Endodermal cell (in vitro differentiated cells): Measurements from ENCODE around the gene SLC38A4. TPM values are rescaled to one million over a fixed set of nuclear protein-coding genes. Genes with fewer than 3 reads are reported as not detected.

Experiments
- DNase-seq: peaks from one replicate; pipeline ENCODE4 v3.0.0-alpha.2; 2017
- H3K27ac ChIP-seq: 2 replicates; pipeline ENCODE4 v1.5.1; 2013; ENCODE audit warnings: mild to moderate bottlenecking, low read depth, low read length, moderate library complexity
- H3K27me3 ChIP-seq: 2 replicates; pipeline ENCODE4 v1.6.1; 2013; ENCODE audit warnings: mild to moderate bottlenecking, low read length, moderate library complexity; ENCODE audit not compliant: insufficient read depth, control insufficient read depth, poor library complexity, severe bottlenecking
- H3K36me3 ChIP-seq: 2 replicates; pipeline ENCODE4 v1.7.0; 2013; ENCODE audit warnings: mild to moderate bottlenecking, low read length, moderate library complexity; ENCODE audit not compliant: control insufficient read depth, insufficient read depth
- H3K4me1 ChIP-seq: one replicate; pipeline ENCODE4 v1.7.0; 2013; ENCODE audit warnings: low read length; ENCODE audit not compliant: control insufficient read depth, insufficient read depth
- H3K4me3 ChIP-seq: 2 replicates; pipeline ENCODE4 v1.5.1; 2013; ENCODE audit warnings: mild to moderate bottlenecking, low read length, moderate library complexity
- H3K9ac ChIP-seq: 2 replicates; pipeline ENCODE4 v1.6.1; 2013; ENCODE audit warnings: mild to moderate bottlenecking, low read length, moderate library complexity; ENCODE audit not compliant: poor library complexity, severe bottlenecking; ENCODE audit errors: extremely low read depth
- H3K9me3 ChIP-seq: 2 replicates; pipeline ENCODE4 v1.6.1; 2013; ENCODE audit warnings: mild to moderate bottlenecking, low read length, moderate library complexity; ENCODE audit not compliant: control insufficient read depth
- H3K27ac Mint-ChIP-seq: 2 replicates; pipeline ENCODE4 v1.8.0; 2020; ENCODE audit warnings: mixed read lengths
- H3K27me3 Mint-ChIP-seq: 2 replicates; pipeline ENCODE4 v1.8.0; 2021; ENCODE audit warnings: mild to moderate bottlenecking, mixed read lengths; ENCODE audit not compliant: insufficient read depth
- H3K36me3 Mint-ChIP-seq: 2 replicates; pipeline ENCODE4 v1.8.0; 2020; ENCODE audit warnings: low read depth, mixed read lengths
- H3K4me1 Mint-ChIP-seq: 2 replicates; pipeline ENCODE4 v1.8.0; 2020; ENCODE audit warnings: mixed read lengths
- H3K4me3 Mint-ChIP-seq: 2 replicates; pipeline ENCODE4 v1.8.0; 2020; ENCODE audit warnings: mild to moderate bottlenecking, moderate library complexity, mixed read lengths
- H3K9me3 Mint-ChIP-seq: 2 replicates; pipeline ENCODE4 v1.8.0; 2020; ENCODE audit warnings: mild to moderate bottlenecking, mixed read lengths
- WGBS, 2 experiments: methylation state at CpG; one replicate each; pipeline versions ENCODE4 v1.1.5 to v1.1.7; 2013; ENCODE audit warnings: missing lambda C conversion rate in 2 of 2, mixed read lengths in 1 of 2; ENCODE audit not compliant: insufficient coverage in 1 of 2, insufficient read length in 1 of 2; 5-methylcytosine and 5-hydroxymethylcytosine counted together
- total RNA-seq, 2 donors: library from RNA; stranded (reverse); fragmentation: NEBNext Ultra II Directional in 1 of 2; extraction: Animal tissue kit (Norgen Biotek cat#: 25700) in 1 of 2; gene quantifications; 2 replicates in 1 of 2; 3 replicates in 1 of 2; pipeline ENCODE4 v1.2.1, GENCODE V29; 2021
- TF ChIP-seq, protein P1 (sequence below): fragments of 200-600 bp; sonication (generic); conservative IDR thresholded peaks from 2 replicates; pipeline ENCODE4 v1.5.0; 2021; ENCODE audit warnings: antibody characterized with exemption, mild to moderate bottlenecking

Gene SLC38A4
- total RNA-seq, 2 donors from 2014 or later, result 0.62 TPM; not detected in 1

DNA sequence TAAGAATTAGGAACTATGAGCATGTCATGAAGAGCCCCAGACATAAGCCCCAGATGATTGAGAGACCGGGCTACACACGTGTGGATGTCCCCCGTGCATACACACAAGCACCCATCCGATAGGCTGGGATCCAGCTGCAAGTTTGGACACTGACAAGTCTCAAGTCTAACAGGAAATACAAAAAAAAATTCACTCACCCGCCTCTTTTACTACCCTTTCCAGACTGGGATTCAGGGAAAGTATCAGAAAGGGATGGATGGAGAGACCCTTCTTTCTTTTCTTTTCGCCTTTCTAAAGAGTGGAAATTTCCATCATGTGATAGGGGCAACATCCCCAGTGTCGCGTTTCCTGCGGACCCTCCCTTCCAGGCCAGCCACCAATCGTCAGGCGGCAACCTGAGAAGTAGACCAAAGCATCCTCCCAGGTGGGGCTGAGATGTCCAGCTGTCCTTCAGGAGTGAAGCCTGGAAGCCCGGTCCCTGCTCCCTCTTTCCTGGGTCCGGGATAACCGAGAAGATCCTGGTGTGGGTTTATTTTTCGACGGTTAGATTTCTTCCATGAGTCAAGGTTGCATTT is 6.4 kb upstream of the SLC38A4 start:
- H3K4me1 ChIP-seq, result no peaks in the 10 kb centered on the region
- H3K27ac ChIP-seq, result no peak overlapping the region
- H3K36me3 Mint-ChIP-seq, result no peaks in the 10 kb centered on the region
- peak; percentile 83 for DNase-seq
- H3K9me3 ChIP-seq, result peaks cover 4% of the 10 kb centered on the region
- peaks cover 84% of the 10 kb centered on the region for H3K27me3 Mint-ChIP-seq
- 59 to 79% methylated on average over 8 to 16 of the region's 16 CpGs for WGBS, 2 experiments
- H3K4me3 ChIP-seq, result no peak overlapping the region
- H3K27me3 ChIP-seq, result peaks cover 82% of the 10 kb centered on the region
- peak overlapping the region; percentile 51 for H3K4me3 Mint-ChIP-seq
- peaks cover 12% of the 10 kb centered on the region for H3K4me1 Mint-ChIP-seq
- peaks cover 2% of the 10 kb centered on the region for H3K9me3 Mint-ChIP-seq
- H3K36me3 ChIP-seq, result no peaks in the 10 kb centered on the region
- H3K9ac ChIP-seq, result no peak overlapping the region
- no peak overlapping the region for H3K27ac Mint-ChIP-seq
- TF ChIP-seq, protein P1, sequence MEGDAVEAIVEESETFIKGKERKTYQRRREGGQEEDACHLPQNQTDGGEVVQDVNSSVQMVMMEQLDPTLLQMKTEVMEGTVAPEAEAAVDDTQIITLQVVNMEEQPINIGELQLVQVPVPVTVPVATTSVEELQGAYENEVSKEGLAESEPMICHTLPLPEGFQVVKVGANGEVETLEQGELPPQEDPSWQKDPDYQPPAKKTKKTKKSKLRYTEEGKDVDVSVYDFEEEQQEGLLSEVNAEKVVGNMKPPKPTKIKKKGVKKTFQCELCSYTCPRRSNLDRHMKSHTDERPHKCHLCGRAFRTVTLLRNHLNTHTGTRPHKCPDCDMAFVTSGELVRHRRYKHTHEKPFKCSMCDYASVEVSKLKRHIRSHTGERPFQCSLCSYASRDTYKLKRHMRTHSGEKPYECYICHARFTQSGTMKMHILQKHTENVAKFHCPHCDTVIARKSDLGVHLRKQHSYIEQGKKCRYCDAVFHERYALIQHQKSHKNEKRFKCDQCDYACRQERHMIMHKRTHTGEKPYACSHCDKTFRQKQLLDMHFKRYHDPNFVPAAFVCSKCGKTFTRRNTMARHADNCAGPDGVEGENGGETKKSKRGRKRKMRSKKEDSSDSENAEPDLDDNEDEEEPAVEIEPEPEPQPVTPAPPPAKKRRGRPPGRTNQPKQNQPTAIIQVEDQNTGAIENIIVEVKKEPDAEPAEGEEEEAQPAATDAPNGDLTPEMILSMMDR, result no peak

DNA sequence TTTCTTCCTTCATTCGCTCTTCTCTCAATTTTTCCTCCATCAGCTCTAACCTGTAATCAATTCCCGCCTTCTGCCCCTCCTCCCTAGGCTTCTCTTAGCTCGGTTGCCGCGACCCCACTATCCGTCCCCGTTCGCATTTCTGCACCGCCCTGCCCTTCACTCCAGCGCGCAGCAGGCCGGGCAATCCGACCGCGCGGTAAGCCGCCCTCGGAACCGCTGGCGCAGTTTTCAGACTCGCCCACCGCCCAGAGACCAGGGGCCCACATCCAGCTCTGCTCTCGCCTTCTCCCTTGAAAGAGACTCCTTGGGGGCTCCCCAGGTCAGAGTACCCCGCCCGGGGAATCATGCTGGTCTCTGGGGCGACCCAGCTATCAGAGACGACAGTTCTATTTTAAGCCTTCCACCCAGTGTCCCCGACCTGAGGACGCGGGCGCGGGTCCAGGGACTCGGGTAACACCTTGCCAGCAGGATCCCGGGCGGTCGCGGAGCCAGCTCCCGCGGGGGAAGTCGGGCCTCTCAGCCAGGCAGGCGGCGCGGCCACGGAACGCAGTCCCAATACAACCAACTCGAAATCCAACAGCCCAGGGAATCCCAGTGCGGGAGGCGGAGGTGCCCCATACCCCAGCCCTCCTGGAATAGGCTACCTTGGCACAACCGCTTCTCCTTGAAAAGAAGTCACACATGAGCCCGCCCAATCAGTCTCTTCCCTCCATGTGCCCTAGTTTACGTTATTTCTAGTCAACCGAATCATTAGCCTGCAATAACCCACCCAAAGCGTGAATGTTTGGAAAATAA is 5.7 kb upstream of the SLC38A4 start:
- Histone ChIP-seq H3K27ac (no peak overlapping the region), H3K4me1 (no peaks in the 10 kb centered on the region), H3K9ac (no peak overlapping the region), H3K9me3 (peaks cover 4% of the 10 kb centered on the region), H3K36me3 (no peaks in the 10 kb centered on the region), H3K27me3 (peaks cover 82% of the 10 kb centered on the region), H3K4me3 (peak overlapping the region; percentile 76)
- Mint-ChIP-seq H3K27me3 (peaks cover 85% of the 10 kb centered on the region), H3K4me1 (peaks cover 12% of the 10 kb centered on the region), H3K9me3 (peaks cover 2% of the 10 kb centered on the region), H3K4me3 (peak overlapping the region; percentile 51), H3K36me3 (no peaks in the 10 kb centered on the region), H3K27ac (no peak overlapping the region)
- 10 to 29% methylated on average over 14 to 53 of the region's 53 CpGs for WGBS, 2 experiments
- peak; percentile 83 for DNase-seq
- TF ChIP-seq, protein P1, result no peak

DNA sequence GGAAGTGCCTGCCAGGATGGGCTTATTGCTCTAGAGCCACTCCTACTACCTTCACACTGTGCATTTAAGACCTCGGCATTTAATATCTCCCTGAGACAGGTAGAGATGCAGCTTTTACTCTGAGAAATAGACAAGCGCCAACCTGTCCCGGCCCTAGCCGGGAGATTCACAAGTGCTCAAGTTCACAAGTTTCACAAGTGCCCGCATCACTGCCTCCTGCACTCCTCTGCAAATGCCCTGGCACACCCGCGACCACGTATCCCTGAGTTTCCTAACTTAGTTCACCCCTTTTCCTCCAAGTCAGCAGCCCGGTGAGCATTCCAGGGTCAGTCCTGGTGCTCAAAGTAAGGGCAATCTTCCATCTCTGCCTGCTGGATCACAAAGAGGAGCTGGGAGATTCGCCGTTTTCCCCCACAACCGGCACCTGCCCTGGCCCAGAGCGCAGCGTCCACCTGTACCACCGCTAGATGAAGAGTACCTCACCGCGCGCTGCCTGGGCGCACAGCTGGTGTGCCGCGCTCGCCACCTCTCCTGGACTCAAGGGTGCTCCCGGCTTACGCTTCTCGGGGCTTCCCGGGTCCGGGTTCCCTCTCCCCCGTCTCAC is 5.0 kb upstream of the SLC38A4 start:
- peaks cover 88% of the 10 kb centered on the region for H3K27me3 Mint-ChIP-seq
- no peaks in the 10 kb centered on the region for H3K36me3 Mint-ChIP-seq
- no peak overlapping the region for H3K27ac ChIP-seq
- peaks cover 14% of the 10 kb centered on the region for H3K4me1 Mint-ChIP-seq
- H3K9ac ChIP-seq, result no peak overlapping the region
- no peaks in the 10 kb centered on the region for H3K36me3 ChIP-seq
- peaks cover 4% of the 10 kb centered on the region for H3K9me3 ChIP-seq
- DNase-seq, result no peak
- TF ChIP-seq, protein P1, result no peak
- peaks cover 84% of the 10 kb centered on the region for H3K27me3 ChIP-seq
- H3K4me1 ChIP-seq, result no peaks in the 10 kb centered on the region
- peak overlapping the region; percentile 51 for H3K4me3 Mint-ChIP-seq
- H3K9me3 Mint-ChIP-seq, result peaks cover 2% of the 10 kb centered on the region
- H3K4me3 ChIP-seq, result peak overlapping the region; percentile 76
- 10 to 21% methylated on average over 17 to 28 of the region's 28 CpGs for WGBS, 2 experiments
- no peak overlapping the region for H3K27ac Mint-ChIP-seq
